GM08714 (cell line): ENCODE data around the gene LEF1.

Experiments used
- H3K4me3 ChIP-seq: fragments of 200-500 bp; sonication (Bioruptor generic); 2 replicates; pipeline ENCODE4 v1.5.1; 2014; ENCODE audit warnings: mild to moderate bottlenecking, low read length, inconsistent platforms
- ZNF274 ChIP-seq: IDR thresholded peaks from 2 replicates; pipeline ENCODE4 v1.6.1; 2012; ENCODE audit warnings: mild to moderate bottlenecking, low read depth, low read length

Gene LEF1

DNA sequence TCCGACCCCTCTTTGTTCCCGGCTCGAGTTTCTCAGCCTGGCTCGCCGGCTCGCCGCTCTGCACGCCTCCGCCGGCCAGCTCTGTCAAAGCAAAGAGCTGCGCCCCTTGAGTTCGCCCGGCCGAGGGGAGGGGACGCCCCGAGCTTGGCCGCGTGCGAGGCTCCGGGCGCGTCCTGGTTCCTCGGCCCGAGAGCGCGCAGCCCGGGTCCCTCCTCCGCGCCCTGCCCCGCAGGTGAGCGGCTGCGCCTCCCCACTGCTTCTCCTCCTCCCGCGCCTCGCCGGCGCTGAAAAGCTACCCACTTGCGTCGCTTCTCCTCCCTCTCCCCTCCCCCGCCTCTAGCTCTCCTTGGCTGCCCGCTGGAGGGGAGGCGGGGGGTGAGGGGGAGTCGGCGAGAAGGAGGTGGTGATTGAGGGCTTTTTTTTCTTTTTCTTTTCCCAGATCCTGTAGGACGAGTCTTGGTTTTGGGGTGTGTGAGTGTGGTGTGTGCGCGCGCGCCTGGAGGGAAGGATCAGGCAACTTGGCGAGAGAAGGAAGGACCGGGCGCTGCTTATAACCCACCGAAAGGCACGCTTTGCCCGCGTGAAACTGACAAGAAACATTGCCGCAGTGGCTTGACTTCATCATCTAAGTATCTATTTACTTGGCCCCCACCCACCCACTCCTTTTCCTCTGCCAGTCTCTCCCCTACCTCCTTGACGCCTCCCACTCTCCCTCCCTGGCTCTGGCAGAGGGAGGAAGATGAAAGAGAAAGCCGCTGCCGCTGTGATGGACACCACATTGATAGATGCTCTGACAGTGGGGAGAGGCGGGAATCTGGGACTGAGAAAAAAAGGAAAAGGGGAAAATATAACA, at the start of gene LEF1:
Gene LEF1 (minus strand): TSS at position 262 of the 853 bp plus-strand sequence. CDS start 1,165 bp downstream, outside the sequence.
- no peak for TF ChIP-seq ZNF274
- H3K4me3 ChIP-seq = peak within 1 kb of the TSS; percentile 78

DNA sequence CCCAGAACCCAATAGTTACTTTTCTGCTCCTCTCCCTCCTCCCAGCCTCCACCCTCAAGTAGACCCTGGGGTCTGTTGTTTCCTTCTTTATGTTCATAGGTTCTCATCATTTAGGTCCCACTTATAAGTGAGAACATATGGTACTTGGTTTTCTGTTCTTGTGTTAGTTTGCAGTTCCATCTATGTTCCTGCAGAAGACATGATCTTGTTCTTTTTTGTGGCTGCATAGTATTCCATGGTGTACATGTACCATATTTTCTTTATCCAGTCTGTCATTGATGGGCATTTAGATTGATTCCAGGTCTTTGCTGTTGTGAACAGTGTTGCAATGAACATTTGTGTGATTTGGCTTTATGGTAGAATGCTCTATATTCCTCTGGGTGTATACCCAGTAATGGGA, 47.8 kb upstream of the LEF1 start:
- H3K4me3 ChIP-seq = no peak overlapping the region
- TF ChIP-seq ZNF274 = no peak

DNA sequence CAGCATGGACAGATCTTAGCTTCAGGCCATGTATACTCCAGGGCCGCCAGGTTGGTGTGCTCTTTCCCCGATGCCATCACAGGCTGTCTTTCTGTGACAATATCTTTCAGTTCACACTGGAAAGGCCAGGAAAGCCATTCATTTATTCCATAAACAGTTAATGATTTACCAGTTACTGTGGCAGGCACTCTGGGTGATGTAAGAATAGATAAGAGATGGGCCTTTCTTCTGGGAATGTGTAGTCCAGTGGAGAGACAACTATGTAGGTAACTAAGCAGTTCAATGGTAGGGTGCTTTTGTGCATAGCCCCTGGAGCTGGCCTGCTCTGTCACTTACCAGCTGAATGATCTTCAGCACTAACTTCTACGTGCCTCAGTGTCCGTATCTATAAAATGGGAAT, 46.3 kb upstream of the LEF1 start:
- H3K4me3 ChIP-seq = no peak overlapping the region
- TF ChIP-seq ZNF274 = no peak

DNA sequence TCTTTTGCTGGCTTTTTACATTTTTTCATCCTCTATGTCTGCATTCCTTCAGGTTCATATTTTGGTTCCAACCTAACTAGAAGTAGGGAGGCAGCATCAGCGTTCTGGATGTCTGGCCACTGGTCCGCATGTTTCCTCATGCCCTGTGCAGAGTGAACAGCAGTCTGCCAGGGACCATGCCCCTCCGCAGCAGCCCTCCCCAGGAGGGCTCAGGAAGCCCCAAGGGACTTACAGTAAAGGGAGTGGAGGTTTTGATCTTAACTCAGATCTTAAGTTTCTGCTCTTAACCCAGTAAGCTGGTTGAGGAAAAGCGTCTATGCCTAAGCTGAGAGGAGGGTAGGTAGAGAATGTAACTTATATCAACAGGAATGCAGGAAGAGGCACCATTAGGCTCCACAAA, 45.0 kb upstream of the LEF1 start:
- TF ChIP-seq ZNF274 = no peak
- no peak overlapping the region for H3K4me3 ChIP-seq

DNA sequence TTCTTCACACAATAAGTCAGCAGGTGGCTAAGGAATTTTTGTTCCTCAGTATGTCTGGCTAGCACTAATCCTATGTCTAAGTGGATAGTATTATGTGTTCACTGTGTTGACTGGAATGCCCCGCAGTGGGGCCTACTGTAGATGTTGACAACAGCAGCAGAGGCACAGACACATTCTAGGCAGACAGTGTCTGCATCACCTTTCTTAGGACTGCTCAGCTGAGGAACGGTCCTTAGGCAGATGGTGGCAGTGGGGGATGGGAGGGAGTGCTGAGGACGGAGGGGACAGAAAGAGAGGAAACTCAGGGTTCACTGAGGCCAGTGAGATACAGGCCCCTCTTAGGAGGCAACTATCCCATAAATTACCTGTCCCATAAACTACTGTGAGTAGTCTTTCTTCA, 44.6 kb upstream of the LEF1 start:
- TF ChIP-seq ZNF274 = no peak
- no peak overlapping the region for H3K4me3 ChIP-seq

DNA sequence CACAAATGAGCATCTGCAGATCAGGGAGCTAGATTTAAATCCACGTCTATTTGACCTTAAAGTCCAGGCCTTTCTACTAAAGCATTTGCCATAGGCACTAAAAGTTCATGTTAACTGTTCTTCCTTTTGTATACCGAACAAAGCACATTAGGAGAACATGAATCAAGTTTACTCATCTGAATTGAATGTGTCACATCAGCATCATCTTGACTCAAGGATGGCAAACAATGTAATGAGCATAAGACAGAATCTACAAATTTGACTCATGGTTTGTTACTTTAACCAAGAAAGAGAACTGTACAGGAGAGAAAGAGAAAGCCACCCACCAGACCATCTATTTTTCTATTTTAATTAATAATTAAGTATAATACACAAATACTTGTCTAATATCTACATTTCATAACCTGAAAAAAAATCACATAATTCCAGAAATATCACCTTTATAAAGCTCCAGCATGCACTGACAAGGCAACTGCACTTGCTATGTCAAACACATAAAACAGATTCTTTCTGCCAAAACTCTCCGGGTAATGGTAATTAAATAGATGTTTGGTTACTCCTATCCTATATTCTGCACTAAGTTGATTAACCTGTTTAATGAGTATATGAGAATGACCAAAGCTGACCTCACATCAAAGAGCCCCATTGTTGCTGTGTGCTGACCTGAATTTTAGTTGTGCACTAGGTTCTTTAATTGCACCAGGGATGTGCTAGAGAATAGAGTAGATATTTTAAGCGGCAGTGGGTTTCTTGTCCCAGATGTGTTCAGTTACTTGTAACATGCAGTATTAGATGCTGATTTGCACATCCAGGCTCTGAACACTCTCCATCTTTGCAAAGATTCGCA, 42.5 kb upstream of the LEF1 start:
- TF ChIP-seq ZNF274 = no peak

DNA sequence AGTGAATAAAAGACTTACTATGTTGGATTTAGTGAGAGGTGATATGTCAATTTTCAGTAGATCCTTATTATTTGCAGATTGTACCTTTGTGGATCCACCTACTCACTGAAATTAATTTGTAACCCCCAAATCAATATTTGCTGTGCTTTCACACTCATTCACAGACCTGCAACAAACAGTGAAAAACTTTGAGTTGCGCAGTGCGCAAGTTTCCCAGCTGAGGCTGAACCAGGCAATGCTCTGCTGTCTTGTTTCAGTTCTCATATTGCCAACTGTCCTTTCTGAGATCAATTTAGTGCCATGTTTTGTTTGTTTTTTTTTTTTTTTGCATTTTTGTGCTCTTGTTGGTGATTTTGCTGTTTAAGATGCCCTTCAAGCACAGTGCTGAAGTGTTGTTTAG, 40.8 kb upstream of the LEF1 start:
- H3K4me3 ChIP-seq = no peak overlapping the region
- TF ChIP-seq ZNF274 = no peak

More for the DNA sequence above, 42.5 kb upstream of the LEF1 start:
- H3K4me3 ChIP-seq = no peak overlapping the region

DNA sequence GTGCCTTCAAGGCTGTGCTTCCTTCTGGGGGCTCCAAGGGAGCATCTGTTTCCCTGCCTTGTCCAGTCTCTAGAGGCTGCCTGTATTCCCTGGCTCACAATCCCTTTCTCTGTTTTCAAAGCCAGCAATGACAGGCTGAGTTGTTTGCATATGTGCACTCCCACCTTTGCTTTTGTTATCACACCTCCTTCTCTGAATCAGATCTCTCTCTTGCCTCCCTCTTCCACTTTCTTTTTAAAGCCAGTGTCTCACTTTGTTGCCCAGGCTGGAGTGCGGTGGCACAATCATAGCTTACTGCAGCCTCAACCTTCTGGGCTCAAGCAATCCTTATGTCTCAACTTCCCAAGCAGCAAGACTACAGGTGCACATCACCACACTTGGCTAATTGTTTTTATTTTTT, 37.1 kb upstream of the LEF1 start:
- TF ChIP-seq ZNF274 = no peak
- no peak overlapping the region for H3K4me3 ChIP-seq

DNA sequence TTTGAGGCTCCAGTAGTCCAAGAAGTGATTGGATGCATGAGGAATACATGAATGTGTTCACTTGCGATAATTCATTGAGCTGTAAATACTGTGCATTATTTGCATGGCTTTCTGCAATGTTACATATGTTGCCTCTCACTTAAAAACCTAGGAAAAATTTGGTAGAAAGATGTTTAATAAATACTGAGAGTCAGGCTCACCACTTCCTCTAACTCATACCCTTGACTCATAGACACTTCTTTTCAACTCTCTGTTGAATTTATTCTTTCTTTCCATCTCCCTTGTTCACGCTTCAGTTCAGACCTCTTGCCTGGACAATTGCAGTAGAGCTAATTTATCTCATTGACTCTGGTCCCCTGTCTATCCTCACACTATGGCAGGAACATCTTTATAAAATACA, 35.8 kb upstream of the LEF1 start:
- no peak overlapping the region for H3K4me3 ChIP-seq
- no peak for TF ChIP-seq ZNF274

DNA sequence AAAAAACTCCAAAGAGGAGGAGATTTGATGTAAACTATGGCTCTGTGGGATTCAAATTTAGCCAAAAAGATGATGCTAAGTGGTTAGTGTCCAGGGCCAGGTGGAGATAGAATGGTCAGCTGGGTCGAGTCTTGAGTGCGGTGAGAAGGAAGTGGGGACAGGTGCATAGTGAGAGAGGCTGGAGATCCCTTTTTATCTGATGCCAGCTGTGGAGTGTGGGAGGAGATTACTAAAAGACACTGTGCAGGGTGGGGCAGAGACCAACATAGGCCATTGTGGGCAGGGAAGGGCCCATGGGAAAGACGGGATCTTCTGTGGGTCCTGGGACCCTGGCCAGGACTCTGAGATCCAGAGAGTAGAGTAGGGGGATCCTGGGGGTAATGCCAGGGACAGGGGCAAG, 34.6 kb upstream of the LEF1 start:
- no peak overlapping the region for H3K4me3 ChIP-seq
- TF ChIP-seq ZNF274 = no peak

DNA sequence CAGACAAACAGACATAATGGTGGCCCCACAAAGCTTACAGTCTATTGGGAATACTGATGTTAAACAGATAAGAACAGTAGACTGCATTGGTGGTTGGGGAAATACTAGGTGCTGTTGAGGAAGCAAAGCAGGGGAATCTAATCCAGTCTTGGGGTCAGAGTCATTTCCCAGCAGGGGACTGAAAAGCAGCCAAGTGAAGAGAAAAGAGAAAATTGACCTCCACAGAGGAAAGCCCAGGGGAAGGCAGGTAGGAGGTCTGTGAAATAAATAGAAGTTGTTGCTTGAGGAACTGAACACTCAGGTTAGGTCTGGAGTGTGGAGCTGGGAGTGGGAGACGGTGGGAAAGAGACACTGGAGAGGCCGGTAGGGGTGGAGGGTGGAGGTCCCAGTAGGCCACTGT, 33.0 kb upstream of the LEF1 start:
- TF ChIP-seq ZNF274 = no peak
- H3K4me3 ChIP-seq = no peak overlapping the region

DNA sequence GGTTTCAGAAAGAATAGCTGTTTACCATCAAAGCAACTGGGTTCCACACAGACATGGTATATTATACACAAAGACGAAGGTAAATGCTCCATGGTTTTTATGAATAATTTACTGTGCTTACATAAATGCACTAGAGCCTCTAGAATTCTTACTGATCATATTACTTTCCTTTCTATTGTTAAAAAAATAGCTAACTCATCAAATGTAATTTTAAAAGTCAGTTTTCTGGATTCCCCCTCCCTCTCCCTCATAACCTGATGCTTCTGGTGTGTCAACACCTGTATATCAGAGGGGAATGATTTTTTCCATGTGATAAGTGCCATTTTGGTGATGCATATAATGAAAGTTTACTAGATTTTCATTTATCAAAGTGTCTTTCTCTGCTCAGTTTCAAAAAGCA, 31.1 kb upstream of the LEF1 start:
- no peak for TF ChIP-seq ZNF274
- no peak overlapping the region for H3K4me3 ChIP-seq

DNA sequence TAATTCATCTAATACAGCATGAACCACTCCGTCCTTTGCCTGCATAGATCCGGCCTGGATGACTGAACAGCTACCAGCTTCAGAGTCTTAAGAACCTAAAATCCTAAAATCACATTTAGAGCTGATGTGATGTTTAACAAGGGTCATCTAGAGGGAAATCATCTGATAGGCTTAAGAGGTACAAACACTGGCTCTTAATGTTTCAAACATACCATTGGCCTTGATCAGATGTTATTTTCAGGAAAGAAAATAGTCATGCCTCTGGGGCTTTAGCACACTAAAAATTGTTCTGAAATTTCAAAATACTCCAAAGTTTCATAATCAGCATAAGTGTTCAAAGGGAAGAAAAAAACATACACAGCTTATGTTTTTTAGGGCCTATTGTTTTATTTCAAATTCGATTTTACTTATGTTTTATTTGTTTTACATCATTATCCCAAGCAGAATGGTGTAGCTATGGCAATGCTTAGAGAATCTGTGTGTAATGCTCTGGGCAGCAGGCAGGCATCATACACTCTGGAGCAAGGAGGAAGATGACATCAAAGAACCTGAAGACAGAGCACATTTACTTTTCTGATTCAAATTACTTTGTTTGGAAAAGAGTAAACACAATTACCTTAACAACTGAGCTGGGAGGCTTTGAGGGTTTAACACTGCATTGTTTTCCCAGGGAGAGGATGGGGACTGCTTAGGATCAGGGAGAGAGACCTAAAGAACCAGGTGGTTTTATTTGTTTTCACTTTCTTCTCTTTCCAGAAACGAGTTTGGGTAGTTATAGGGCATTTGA, 25.3 kb upstream of the LEF1 start:
- TF ChIP-seq ZNF274 = no peak
- no peak overlapping the region for H3K4me3 ChIP-seq

DNA sequence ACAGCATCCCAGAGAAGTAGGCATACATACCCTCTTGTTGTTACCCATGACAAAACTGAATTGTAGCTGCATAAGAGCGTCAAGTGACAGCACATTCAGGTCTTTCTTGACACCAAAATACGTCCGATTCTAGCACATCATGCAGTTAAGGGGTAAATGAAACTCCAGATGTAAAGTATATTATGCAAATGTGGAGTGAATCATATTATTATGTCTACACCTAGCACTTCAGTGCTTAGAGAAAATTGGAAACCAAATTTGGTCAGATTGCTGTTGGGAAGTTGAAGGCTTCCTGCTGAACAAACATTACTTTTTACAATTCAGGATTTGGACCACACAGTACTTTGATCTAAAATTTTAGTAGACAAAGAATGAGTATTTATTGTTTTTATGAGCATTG, 24.2 kb upstream of the LEF1 start:
- no peak for TF ChIP-seq ZNF274
- no peak overlapping the region for H3K4me3 ChIP-seq
